IPS-20b (cell line): ENCODE data around the gene WFDC1.

ENCODE experiments used
- H3K27ac ChIP-seq: one replicate; pipeline ENCODE4 v1.5.1; 2013; ENCODE audit warnings: low read length
- H3K27me3 ChIP-seq: 2 replicates; pipeline ENCODE4 v1.6.1; 2013; ENCODE audit warnings: mild to moderate bottlenecking, low read length, inconsistent platforms; ENCODE audit not compliant: insufficient read depth
- H3K36me3 ChIP-seq: 2 replicates; pipeline ENCODE4 v1.6.1; 2013; ENCODE audit warnings: low read depth, mild to moderate bottlenecking, inconsistent platforms, low read length, moderate library complexity; ENCODE audit not compliant: insufficient read depth
- H3K4me1 ChIP-seq: 2 replicates; pipeline ENCODE4 v1.6.1; 2013; ENCODE audit warnings: mild to moderate bottlenecking, control low read depth, inconsistent platforms, low read length, moderate library complexity; ENCODE audit not compliant: insufficient read depth
- H3K4me3 ChIP-seq: 2 replicates; pipeline ENCODE4 v1.5.1; 2013; ENCODE audit warnings: mild to moderate bottlenecking, low read length, inconsistent platforms
- H3K9ac ChIP-seq: 2 replicates; pipeline ENCODE4 v1.6.1; 2013; ENCODE audit warnings: low read depth, mild to moderate bottlenecking, inconsistent platforms, low read length, moderate library complexity
- H3K9me3 ChIP-seq: 2 replicates; pipeline ENCODE4 v1.6.1; 2013; ENCODE audit warnings: mild to moderate bottlenecking, low read depth, low read length, inconsistent platforms; ENCODE audit not compliant: insufficient read depth

WFDC1 gene

GRCh38 chr16:84274515-84274914 is 20.2 kb upstream of the WFDC1 start:
- H3K4me3 ChIP-seq = no peak overlapping the region
- H3K27ac ChIP-seq = no peak overlapping the region
- H3K36me3 ChIP-seq = no peaks in the 10 kb centered on the region
- peaks cover 7% of the 10 kb centered on the region; the same call in 1 of the 2 replicates for H3K4me1 ChIP-seq
- H3K9ac ChIP-seq = no peak overlapping the region
- no peaks in the 10 kb centered on the region for H3K9me3 ChIP-seq
- H3K27me3 ChIP-seq = peaks cover 5% of the 10 kb centered on the region; the same call in 1 of the 2 replicates

- Histone ChIP-seq H3K9me3 (no peaks in the 10 kb centered on the region), H3K4me1 (peaks cover 7% of the 10 kb centered on the region; the same call in 1 of the 2 replicates), H3K36me3 (no peaks in the 10 kb centered on the region), H3K27me3 (no peaks in the 10 kb centered on the region; the same call in 1 of the 2 replicates), H3K4me3 (no peak overlapping the region), H3K9ac (no peak overlapping the region), H3K27ac (no peak overlapping the region)
These were observed 19.0 kb upstream of the WFDC1 start for GRCh38 chr16:84275585-84276151.

DNA sequence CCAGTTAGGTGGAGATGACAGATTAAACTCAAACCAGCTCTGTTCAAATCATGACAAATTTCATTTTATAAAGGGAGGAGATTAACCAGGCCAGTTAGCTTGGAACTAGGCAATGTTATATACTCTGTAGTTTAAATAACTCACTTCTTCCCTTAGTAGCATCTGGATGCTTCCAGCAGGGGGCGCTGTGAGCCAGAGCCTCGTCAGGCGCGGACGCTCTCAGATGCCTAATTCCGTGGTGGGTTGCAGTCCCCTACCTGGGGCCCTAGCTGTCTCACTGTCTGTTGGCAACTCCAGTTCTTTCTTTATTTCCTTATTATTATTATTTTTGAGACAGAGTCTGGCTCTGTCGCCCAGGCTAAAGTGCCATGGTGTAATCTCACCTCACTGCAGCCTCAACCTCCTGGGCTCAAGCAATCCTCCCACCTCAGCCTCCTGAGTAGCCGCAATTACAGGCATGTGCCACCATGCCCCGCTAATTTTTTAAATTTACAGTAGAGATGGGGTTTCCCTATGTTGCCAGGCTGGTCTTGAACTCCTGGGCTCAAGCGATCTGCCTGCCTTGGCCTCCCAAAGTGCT is 17.3 kb upstream of the WFDC1 start:
- Histone ChIP-seq H3K27ac (no peak overlapping the region), H3K9me3 (no peaks in the 10 kb centered on the region), H3K27me3 (no peaks in the 10 kb centered on the region; the same call in 1 of the 2 replicates), H3K4me3 (no peak overlapping the region), H3K36me3 (no peaks in the 10 kb centered on the region), H3K4me1 (peaks cover 7% of the 10 kb centered on the region; the same call in 1 of the 2 replicates), H3K9ac (no peak overlapping the region)

GRCh38 chr16:84278333-84278732 is 16.3 kb upstream of the WFDC1 start:
- peaks cover 7% of the 10 kb centered on the region; the same call in 1 of the 2 replicates for H3K4me1 ChIP-seq
- no peaks in the 10 kb centered on the region for H3K9me3 ChIP-seq
- H3K27me3 ChIP-seq = no peaks in the 10 kb centered on the region
- H3K9ac ChIP-seq = no peak overlapping the region
- H3K27ac ChIP-seq = no peak overlapping the region
- H3K36me3 ChIP-seq = no peaks in the 10 kb centered on the region
- H3K4me3 ChIP-seq = no peak overlapping the region

DNA sequence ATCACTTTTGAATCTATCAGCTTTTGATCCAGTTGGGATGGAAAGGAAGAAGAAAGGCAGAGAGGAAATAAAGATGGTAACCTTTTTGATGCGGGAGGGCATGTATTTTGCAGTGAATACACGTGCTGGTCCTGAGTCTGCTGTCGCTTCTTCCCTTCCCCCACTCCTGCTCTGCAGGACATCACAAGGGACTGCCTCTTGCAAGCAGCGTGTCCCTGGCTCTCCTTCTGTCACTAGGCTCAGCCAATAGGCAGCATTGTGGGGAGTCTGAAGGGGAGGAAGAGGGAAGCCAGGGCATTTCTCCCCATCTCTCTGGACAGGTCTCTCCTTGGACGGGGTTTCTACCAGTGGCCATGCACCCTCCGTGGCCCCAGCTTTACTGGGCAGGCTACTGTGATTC is 15.7 kb upstream of the WFDC1 start:
- Histone ChIP-seq H3K27me3 (no peaks in the 10 kb centered on the region), H3K4me3 (no peak overlapping the region), H3K36me3 (no peaks in the 10 kb centered on the region), H3K27ac (no peak overlapping the region), H3K4me1 (peaks cover 9% of the 10 kb centered on the region; the same call in 1 of the 2 replicates), H3K9me3 (no peaks in the 10 kb centered on the region), H3K9ac (no peak overlapping the region)

DNA sequence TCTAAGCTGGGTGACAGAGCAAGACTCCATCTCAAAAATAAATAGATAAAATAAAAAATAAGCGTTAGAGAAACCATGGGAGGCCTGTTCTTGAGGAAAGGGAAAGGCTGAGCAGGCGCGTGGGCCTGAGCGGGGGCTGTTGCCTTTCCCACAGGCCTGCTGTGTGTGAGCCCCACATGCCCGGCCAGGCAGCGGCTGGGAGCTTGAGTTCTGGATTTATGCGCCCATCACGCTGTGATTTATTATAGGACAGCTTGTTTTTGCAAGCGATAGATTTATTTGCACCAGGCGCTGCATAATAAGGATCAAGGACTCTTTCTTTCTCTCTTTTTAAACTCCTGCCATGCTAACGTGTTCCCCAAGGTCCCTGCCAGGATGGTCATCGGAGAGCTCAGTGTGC is 14.8 kb upstream of the WFDC1 start:
- no peak overlapping the region for H3K27ac ChIP-seq
- no peaks in the 10 kb centered on the region for H3K9me3 ChIP-seq
- no peaks in the 10 kb centered on the region for H3K27me3 ChIP-seq
- no peaks in the 10 kb centered on the region for H3K36me3 ChIP-seq
- no peak overlapping the region for H3K4me3 ChIP-seq
- peaks cover 9% of the 10 kb centered on the region; the same call in 1 of the 2 replicates for H3K4me1 ChIP-seq
- H3K9ac ChIP-seq = no peak overlapping the region

- Histone ChIP-seq H3K27ac (no peak overlapping the region), H3K9ac (no peak overlapping the region), H3K9me3 (no peaks in the 10 kb centered on the region), H3K4me1 (peaks cover 9% of the 10 kb centered on the region; the same call in 1 of the 2 replicates), H3K27me3 (no peaks in the 10 kb centered on the region), H3K4me3 (no peak overlapping the region), H3K36me3 (no peaks in the 10 kb centered on the region)
These were observed 13.6 kb upstream of the WFDC1 start for GRCh38 chr16:84281074-84281473.

DNA sequence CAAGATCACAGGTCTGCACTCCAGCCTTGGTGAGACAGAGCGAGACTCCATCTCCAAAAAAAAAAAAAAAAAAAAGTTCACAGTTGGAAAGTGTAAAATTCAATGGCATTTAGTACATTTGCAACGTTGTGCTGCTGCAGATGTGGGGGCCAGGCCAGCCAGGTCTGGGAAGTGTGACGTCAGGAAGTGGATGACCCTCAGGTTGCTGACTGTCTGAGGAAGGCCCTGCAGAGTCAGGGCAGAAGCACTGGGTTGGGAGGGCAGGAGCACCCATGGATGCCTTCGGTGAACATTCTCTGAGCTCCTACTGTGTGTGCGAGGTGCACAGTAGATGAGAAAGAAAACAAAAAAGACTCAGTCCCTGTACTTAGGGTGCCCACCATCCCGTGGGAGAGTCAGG is 12.1 kb upstream of the WFDC1 start:
- H3K4me3 ChIP-seq = no peak overlapping the region
- H3K4me1 ChIP-seq = peaks cover 9% of the 10 kb centered on the region; the same call in 1 of the 2 replicates
- no peaks in the 10 kb centered on the region for H3K36me3 ChIP-seq
- no peak overlapping the region for H3K9ac ChIP-seq
- no peaks in the 10 kb centered on the region for H3K9me3 ChIP-seq
- no peaks in the 10 kb centered on the region for H3K27me3 ChIP-seq
- no peak overlapping the region for H3K27ac ChIP-seq

GRCh38 chr16:84283314-84284153 is 11.1 kb upstream of the WFDC1 start:
- Histone ChIP-seq H3K4me3 (no peak overlapping the region; the same call in 1 of the 2 replicates), H3K27ac (no peak overlapping the region), H3K4me1 (peaks cover 9% of the 10 kb centered on the region; the same call in 1 of the 2 replicates), H3K9ac (peak overlapping the region; percentile 24; the same call in 1 of the 2 replicates), H3K9me3 (no peaks in the 10 kb centered on the region), H3K27me3 (no peaks in the 10 kb centered on the region), H3K36me3 (no peaks in the 10 kb centered on the region)

DNA sequence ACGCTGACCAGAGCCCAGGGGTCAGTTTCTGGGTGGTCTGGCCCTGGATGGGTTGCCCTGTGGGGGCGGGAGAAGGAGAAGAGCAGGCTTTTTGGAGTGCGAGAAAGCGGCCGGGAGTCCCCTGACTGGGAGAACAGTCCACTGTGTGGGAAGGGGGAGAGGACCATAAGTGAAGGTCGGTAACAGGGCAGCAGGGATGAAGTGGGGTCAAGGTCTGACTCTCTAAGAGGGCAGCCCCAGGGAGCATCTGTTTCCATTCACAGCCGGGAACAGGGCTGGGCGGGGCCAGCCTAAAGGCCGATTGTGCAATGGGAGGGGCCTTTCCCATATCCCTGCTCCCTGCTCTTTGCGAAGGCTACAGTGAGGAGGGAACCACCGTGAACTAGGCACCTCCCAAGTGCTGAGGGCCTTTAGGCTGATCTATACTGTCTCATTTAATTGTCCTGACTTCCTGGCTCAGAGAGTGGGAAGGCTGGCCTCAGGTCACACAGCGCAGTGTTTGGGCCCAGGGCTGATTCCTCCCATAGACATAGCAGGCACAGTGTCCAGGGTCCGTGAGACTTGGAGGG is 10.4 kb upstream of the WFDC1 start:
- H3K27ac ChIP-seq = no peak overlapping the region
- no peaks in the 10 kb centered on the region for H3K36me3 ChIP-seq
- H3K27me3 ChIP-seq = no peaks in the 10 kb centered on the region
- peak overlapping the region; percentile 24; the same call in 1 of the 2 replicates for H3K9ac ChIP-seq
- H3K9me3 ChIP-seq = no peaks in the 10 kb centered on the region
- no peak overlapping the region; the same call in 1 of the 2 replicates for H3K4me3 ChIP-seq
- peaks cover 4% of the 10 kb centered on the region; the same call in 1 of the 2 replicates for H3K4me1 ChIP-seq

DNA sequence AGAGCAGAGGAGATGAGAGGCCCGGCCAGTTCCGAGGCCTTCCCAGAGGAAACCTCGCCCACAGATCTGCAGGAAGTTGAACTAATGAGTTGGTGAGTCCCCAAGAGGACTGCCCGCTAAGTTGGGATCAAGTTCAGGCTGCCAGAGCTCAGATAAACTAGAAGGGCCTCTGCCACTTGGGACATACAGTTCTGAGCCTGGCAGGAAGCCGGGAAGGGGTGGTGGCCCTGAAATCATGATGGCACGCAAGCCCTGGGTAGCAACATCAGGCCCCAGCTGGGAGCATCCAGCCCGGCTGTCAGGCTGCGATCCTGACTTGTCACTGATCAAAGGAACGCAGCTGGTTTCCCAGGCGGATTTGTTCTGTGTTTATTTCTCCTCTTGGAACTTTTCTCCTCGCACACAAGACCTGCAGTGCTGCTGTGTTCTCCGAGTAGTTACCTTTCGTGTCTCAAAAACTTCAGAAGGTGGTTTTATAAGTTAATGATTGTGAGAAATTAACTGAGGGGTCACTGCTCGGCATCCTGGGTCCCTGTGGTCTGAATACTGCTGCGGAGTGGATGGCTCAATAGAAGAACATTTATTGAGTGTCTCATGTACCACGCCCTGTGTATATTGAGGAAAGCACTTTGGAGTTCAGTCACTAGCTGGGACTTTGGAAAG is 8.0 kb upstream of the WFDC1 start:
- H3K9ac ChIP-seq = no peak overlapping the region

More for the DNA sequence above, 8.0 kb upstream of the WFDC1 start:
- H3K4me3 ChIP-seq = no peak overlapping the region
- H3K27me3 ChIP-seq = no peaks in the 10 kb centered on the region
- no peaks in the 10 kb centered on the region for H3K36me3 ChIP-seq
- H3K9me3 ChIP-seq = no peaks in the 10 kb centered on the region
- H3K27ac ChIP-seq = no peak overlapping the region
- H3K4me1 ChIP-seq = peaks cover 2% of the 10 kb centered on the region; the same call in 1 of the 2 replicates
